ENCODE results near the gene PGM2L1. TPM values are rescaled to one million over a fixed set of nuclear protein-coding genes. Genes with fewer than 3 reads are reported as not detected.
"Not testable (repeated sequence)": the region's sequence is repeated elsewhere in the genome, so short reads cannot be mapped to it uniquely, and the experiment has no call there.

Gene PGM2L1
- total RNA-seq = 1.7 TPM
- long read RNA-seq, full-length matches to known transcripts = 3 of 5 reads
- long read RNA-seq, partial matches to known transcripts = 2 of 5 reads
- long read RNA-seq, other reads (novel, unspliced or antisense) = 0 of 5 reads

- DNase-seq = peak; percentile 95
- intact Hi-C loops (cut with micrococcal nuclease) = no loop called here
- ATAC-seq = peak; percentile 99
These were observed at the start of gene PGM2L1 for GRCh38 chr11:74398244-74399159. TSS of gene PGM2L1 (minus strand) at chr11:74398433. CDS start at chr11:74398161, 272 bp downstream.

DNA sequence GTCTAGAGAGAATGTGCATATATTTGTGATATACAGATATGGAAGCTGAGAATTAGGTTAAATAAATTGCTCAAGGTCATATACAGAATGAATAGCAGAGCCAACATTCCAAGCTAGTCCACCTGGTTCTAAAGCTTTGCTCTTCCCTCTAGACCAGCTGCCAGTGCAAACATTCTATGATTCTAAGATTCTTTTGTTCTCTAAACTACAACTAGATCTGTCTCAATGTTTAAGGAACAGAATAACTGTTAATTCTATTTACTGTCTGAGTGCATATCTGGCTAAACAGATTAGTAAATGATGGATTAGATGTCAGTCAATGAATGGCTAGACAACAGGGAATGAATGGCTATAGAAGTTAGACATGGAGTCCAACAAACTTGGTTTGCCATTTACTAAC lies 49.5 kb upstream of the PGM2L1 start:
- ATAC-seq = no peak
- DNase-seq = no peak
- intact Hi-C loops (cut with micrococcal nuclease) = loop anchor here (5.0 kb wide), 2 partner anchors 60 to 190 kb away; no protein-coding TSS in a partner anchor

GRCh38 chr11:74446532-74446938 lies 48.3 kb upstream of the PGM2L1 start:
- ATAC-seq = no peak
- no peak for DNase-seq
- intact Hi-C loops (cut with micrococcal nuclease) = loop anchor here (5.0 kb wide), 2 partner anchors 59 to 189 kb away; no protein-coding TSS in a partner anchor

GRCh38 chr11:74444173-74444826 lies 46.1 kb upstream of the PGM2L1 start:
- DNase-seq (no peak), ATAC-seq (peak; percentile 18)
- intact Hi-C loops (cut with micrococcal nuclease) = no loop called here

DNA sequence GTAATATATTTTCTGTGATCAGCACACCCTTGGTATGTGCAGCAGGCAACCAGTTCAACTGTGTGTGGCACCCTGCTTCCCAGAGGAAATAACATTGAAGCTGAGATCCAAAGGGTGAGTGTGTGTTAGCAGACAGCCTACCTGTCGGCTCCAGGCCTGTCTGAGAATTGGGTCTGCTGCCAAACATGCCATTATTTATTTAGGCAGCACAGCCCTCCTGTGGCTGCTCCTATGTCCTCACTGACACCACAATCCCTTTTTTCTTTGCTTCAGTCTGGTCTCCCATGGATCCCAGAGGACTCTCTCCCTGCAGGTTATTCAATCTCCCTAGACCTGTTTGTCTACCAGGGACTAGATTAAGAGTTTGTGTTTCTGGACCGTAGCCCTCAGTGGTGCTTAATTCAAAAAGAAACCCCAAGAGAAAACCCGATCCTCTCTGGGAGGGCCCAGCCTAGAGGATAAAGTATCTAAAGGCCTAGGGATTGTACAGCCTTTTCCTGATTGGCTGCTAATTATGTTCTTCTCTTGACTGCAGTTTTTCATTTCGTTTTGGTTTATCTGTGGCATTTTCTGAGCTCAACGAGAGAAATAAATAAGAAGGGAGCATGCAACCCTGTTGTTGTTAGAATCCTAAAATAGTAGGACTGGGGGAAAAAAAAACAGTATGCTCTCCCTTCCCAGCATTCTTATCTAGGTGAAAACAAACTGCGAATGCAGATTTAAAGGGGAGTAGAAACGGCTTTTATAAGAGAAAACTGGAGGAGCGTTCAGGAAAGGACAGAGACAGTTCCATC lies 45.0 kb upstream of the PGM2L1 start:
- DNase-seq = no peak
- ATAC-seq = peak; percentile 84
- intact Hi-C loops (cut with micrococcal nuclease) = no loop called here

DNA sequence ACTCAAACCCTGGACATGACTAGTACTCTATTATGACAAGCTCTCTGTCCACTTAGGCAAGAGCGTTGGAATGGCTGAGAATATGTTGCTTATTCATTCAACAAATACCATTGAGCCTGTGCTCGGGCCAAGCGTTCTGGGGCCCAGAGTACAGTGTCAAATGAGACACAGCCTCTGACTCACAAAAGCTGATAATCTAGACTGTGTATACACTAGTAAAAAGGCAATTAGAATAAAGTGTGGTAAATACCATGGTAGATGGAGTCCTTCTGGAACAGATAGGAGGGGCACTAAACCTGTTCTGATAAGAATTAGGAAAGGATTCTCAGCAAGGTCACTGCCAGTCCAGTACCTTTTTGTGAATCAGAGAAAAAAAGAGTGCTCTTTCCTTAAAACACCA lies 44.4 kb upstream of the PGM2L1 start:
- intact Hi-C loops (cut with micrococcal nuclease) = no loop called here
- ATAC-seq = peak; percentile 24
- no peak for DNase-seq

- no peak for DNase-seq
- intact Hi-C loops (cut with micrococcal nuclease) = no loop called here
- no peak for ATAC-seq
These were observed 40.4 kb upstream of the PGM2L1 start for GRCh38 chr11:74438681-74439080.

DNA sequence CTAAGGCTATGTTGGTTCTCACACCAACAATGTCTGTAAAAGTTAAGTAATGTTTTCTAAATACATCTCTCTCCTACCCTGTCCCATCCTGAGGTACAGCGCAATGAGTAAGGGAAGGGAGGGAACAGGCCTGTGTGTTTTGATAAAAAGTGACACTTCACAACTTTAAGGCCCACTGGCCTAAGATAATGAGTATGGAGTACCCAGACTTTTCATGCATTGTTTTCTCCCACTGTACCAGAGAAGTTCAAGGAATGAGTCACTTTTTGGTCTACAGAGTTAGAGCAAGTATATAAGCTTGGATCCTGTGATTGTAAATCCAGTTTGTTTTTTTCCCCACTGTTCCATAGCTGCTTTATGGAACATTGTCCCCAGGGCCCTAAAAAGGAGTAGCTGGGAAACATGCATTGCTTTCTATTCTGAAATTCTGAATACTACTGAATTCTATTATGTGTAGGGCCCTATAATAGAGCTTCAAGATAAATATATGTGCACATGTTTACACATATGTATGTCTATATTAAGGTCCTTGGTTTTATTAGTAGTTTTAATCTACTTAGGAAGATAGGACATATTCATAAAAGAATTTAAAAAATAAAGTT lies 39.3 kb upstream of the PGM2L1 start:
- no peak for DNase-seq
- intact Hi-C loops (cut with micrococcal nuclease) = no loop called here
- ATAC-seq = no peak

- ATAC-seq (no peak), DNase-seq (no peak)
- intact Hi-C loops (cut with micrococcal nuclease) = no loop called here
These were observed 36.3 kb upstream of the PGM2L1 start for GRCh38 chr11:74434528-74434927.

DNA sequence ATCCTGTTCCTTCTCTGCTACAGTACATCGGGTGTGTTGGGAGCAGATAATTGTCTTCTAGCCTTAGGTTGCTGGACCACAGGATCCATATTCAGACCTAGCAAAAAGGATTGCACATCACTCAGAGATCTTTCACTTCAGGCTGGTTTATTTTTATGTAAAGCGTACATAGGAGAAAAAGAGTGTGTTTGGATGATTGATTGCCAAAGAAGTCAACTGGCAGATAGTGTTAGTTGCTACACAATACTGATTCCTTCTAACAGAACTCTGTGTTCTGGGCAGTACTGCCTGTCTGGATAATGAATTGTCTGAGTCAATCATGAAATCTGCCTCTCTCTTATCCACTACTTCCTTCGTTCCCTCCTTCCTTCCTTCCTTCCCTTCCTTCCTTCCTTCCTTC lies 31.0 kb upstream of the PGM2L1 start:
- ATAC-seq (no peak), DNase-seq (no peak)
- intact Hi-C loops (cut with micrococcal nuclease) = no loop called here

DNA sequence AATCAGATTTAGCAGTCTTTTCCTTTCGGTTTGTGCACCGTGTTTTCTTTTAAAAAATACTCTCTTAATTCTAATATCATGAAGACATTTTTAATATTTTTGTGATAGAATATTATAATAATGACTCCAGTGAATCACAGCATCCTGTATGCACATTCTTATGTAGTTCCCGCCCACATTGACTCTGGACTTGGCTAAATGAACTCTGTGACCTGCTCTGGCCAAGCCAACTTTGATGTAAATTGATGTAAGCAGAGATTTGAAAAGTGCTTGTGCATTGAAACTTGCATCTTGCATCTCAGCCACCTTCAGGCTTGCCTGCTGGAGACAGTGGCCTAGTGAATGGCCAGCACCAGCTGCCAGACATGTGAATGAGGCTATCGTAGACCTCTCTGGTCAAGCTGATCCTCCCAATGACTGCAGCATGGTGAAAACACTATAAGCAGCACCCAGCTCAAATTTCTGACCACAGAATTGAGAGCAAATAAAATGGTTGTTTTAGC lies 29.2 kb upstream of the PGM2L1 start:
- intact Hi-C loops (cut with micrococcal nuclease) = no loop called here
- ATAC-seq (no peak), DNase-seq (no peak)

- no peak for ATAC-seq
- intact Hi-C loops (cut with micrococcal nuclease) = no loop called here
- DNase-seq = no peak
These were observed 26.9 kb upstream of the PGM2L1 start for GRCh38 chr11:74425100-74425499.

DNA sequence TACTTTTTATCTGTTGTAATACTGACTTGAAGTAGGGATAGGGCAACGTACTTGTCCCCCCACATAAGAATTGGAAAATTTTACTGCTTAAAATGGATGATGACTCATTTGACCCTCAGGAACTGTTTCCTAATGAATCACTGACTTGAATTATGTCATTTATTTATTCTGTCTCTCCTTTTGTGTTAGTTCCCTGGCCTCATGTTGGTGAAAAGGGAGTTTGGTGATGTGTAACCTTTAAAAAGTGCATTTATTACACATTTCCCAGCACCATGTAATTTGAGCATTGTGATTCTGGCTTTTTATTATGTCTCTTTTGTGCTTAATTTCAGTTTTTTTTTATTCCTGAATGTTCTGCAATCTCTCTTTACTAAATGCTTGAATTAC lies 20.3 kb upstream of the PGM2L1 start:
- no peak for DNase-seq
- intact Hi-C loops (cut with micrococcal nuclease) = no loop called here
- ATAC-seq = peak; percentile 66

DNA sequence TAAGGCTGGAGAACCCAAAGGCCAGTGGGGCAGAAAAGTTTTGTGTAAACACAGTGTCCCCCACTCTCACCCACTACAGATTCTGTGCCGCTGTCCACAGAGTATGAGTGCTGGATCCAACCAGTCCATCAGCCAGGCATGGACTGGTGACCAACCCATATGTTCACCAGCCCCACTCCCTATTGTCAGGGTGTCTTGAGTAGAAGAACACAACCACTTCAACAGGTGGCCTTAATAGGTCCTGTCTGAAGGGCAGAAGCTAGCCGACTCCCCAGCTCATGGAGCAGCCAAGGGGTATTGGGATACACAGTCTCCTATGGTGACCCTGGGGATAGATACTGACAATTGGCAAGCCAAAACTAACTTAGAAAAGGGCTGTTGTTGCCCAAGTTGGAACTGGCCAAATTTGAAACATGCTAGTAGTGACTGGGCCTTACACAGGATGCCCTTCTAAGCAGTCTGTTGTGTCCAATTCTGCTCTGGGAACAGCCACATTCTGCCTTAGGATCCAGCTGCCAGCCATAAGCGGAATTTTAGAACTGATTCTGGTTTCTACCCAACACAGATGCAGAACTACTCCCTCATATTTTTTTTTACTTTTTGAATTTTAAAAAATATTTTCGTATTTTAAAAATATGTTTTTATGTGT lies 19.8 kb upstream of the PGM2L1 start:
- intact Hi-C loops (cut with micrococcal nuclease) = no loop called here
- peak; percentile 41 for ATAC-seq
- no peak for DNase-seq

GRCh38 chr11:74417379-74417804 lies 19.2 kb upstream of the PGM2L1 start:
- intact Hi-C loops (cut with micrococcal nuclease) = no loop called here
- ATAC-seq (no peak), DNase-seq (no peak)

DNA sequence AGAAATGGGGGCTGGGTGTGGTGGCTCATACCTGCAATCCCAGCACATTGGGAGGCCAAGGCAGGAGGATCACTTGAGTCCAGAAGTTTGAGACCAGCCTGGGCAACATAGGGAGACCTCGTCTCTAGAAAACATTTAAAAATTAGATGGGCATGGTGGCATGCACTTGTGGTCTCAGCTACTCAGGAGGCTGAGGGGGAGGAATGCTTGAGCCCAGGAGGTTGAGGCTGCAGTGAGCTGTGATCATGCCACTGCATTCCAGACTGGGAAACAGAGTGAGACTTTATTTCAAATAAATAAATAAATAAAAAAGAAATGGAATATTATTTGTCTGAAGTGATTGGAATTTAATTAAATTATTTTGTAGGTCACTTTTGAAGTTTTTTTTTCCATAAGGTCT lies 18.7 kb upstream of the PGM2L1 start:
- intact Hi-C loops (cut with micrococcal nuclease); ATAC-seq; DNase-seq: not testable (repeated sequence)

DNA sequence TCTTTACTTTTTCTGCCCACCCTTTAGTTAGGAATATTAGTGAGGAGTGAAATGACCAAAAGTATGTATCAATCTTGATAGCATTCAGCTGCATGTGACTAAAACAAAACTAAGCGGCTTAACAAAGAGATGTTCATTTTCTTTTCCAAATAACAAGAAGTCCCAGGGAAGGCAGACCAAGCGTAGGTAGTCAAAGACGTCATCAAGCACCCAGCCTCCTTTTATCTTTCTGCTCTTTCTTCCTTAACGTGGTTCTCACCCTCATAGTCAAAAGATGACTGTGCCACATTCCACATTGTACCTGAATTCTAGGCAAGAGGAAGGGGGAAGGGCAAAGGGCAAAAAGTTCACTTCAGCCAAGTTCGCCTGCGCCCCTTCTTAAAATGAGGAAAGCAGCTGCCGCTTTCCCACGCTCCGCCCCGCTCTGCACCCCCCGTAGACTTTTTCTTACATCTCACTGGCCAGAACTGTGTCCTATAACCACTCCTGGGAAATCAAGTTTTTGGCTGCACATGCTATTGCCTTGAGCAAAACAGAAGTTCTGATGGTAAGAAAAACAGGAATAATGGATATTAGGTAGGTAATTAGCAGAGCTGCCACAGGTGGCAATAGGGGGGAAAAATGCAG lies 14.6 kb upstream of the PGM2L1 start:
- DNase-seq (no peak), ATAC-seq (no peak)
- intact Hi-C loops (cut with micrococcal nuclease) = no loop called here

- DNase-seq = no peak
- intact Hi-C loops (cut with micrococcal nuclease) = no loop called here
- no peak for ATAC-seq
These were observed 14.1 kb upstream of the PGM2L1 start for GRCh38 chr11:74412321-74412720.

Measured in left ventricle myocardium superior (tissue), 1 donor.